ENCODE measurements around the gene NOM1.
A peak's percentile ranks its signal among the peaks of the same experiment; 100 is the strongest.

The NOM1 gene

DNA sequence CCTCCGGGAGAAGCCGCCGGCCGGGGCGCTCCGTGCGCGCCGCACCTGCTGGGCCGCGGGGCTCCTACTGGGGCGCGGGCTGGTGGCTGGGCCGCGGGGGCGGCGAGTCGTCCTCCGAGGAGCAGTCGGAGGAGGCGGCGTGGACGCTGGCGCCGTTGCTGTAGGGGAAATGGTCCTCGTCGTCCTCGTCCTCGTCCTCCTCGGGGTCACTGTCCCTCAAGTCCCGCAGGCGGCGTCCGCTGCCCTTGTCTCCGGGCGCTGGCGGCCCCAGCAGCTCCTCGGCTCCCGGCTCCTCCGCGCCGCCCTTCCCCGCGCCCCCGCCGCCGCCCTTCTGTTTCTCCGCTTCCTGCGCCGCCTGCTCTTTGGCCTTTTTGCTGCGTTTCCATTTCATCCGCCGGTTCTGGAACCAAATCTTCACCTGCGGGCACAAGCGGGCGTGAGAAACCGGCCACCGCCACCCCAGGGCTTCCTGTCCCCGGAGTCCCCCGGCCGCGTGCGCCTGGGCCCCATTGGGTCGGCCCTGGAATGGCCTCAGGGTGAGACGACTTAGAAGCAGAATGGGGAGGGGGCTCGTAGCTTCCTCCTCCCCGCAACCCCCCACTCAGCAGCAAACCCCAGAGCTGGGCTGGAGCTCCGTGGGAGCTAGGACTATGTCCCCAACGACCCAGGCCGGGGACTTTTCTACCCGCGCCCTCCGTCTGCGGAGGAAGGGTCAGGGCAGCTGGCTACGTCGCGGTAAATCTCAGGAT lies 56.1 kb downstream of the NOM1 start:
- DNase-seq, result no peak

DNA sequence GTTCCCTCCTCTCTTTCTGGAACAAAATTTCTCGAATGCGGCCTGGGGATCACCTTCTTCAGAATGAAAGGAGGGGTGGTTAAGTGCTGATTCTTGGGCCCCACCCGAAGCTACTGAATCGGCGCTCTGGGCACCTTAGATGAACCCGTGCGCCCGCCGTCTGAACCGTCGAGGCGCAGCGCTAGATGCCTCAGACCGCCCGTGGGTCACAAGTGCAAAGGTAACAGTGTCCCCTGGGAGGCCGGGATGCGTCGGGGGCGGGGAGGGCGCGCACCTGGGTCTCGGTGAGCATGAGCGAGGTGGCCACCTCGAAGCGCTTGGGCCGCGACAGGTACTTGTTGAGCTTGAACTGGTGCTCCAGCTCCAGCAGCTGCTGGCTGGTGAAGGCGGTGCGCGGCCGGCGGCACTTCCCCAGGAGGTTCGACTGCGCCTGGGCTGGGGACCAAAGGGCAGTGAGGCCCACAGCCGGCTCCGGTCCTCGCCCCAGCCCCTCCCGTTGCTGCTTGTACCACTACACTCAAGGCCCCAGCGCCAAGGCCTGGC lies 56.8 kb downstream of the NOM1 start:
- no peak for DNase-seq

DNA sequence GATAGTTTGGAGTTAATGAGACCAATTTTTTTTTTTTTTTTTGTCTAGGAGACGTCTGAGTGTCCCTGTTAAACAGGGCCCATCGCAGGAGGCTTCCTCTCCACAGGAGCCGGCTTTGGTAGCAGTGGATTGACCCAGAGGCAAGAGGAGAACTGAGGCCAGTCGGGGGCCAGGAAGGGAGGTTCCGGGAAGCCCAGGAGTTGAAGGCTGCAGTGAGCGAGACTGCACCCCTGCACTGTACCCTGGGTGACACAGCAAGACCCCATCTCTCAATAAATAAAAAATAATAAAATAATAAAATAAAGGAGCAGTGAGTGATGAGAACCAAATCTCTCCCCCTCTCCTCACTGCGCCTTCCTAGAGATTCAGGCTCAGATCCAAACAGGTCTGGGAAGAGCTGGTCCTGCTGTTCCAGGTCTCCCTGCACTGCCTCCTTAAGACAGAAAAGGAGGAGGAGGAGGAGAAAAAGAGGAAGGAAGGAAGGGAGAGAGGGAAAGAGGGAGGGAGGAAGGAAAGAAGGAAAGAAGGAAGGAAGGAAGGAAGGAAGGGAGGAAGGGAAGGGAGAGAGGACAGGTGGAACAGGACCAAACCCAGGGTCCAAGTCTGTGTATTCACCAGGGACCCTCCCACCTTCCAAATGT lies 57.4 kb downstream of the NOM1 start:
- DNase-seq, result no peak

DNA sequence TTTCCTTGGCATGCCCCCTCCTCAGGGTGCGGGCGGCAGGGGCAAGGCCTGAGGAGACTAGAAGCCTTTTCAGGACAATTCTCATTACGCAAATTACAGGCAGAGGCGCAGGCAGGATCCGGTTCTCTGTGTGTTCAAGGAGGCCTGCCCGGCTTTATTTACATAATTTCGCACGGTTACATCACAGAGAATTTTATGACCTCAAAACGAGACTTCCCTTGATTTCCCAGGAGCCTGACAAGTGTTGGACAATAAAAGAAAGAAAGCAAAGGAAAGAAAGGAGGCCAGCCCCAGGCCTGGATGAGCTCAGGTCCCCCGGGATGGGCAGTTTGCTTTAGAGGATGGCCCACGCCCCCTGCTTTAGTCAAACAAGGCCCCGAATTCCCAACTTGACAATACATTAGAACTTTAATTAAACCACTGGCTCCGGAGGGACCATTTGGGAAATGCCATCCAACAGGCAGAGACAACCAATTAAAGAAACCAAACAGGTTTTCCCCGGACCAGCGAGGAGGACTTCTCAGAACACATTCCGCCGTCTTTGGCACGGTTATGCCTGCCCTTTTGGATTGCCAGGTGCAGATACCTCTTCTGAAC lies 58.1 kb downstream of the NOM1 start:
- DNase-seq, result peak; percentile 22

DNA sequence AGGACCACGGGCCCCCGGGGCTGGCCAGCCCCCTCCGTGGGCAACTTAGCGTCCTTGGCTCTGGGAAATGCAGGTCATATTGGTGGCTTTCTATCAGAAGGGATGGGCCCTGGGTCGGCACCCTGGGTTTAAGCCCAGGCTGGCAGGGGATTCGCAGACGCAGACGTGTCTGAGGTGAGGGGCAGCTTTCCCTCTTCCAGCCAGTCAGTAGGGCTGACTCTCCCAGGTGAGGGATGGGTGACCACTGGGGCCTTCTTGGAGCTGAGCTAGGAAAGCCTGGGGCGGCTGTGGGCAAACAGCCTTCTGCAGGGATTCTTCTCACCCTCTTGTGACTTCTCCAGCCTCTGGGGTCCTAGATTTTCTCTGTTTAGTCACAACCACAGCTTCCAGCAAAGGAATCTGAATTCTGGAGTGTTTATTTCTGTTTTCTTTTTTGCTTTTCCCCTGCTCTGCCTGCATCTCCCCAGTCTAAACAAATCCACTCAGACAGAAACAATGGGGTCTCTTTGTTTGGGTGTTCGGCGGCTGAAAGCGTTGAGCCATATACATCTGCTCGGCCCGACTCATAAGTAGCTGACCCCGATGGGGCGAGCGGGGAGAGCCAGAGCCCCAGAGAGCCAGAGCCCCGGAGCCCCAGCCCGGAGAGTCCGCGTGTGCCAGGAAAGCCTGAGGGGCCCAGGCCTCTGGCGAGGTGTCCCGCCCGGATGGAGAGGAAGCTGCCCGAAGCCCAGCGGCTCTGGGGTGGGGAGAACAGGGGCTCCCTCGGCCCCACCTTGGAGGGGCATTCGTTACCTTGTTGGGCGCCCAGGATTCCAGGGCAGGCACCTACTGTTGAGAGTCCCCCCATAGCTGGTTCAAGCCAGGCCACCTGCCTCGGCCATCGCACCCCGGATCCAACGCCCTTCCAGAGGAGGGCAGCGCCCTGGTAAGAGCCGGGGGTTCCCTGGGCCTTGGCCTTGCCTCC lies 59.0 kb downstream of the NOM1 start:
- no peak for DNase-seq

DNA sequence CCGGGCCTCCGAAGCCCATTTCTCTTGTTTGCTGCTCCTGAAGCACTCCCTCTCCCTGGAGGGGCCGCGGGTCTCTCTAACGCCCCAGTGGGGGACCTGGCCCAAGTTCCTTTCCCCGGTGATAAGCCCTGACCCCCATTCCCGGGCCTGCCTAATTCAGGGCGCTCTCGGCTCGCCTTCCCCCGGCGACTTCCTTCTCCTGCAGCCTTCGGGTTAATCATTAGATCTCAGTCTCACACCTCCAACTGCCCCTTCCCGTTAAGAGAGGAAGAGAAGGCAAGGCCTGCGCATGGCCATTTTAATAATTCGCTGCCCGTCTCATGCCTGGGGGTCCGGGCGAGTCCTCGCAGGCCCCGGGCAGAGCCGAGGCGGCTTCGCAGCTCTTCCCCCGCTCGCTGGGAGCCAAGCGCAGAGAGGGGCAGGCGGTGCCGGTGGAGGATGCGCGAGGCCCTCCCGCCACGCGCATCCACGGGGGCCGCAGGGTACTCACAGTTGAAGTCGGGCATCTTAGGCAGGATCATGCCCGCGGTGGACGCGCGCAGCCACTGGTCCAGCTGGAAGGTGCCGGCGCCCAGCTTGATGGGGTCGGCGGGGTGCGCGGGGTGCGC lies 59.8 kb downstream of the NOM1 start:
- DNase-seq, result no peak

DNA sequence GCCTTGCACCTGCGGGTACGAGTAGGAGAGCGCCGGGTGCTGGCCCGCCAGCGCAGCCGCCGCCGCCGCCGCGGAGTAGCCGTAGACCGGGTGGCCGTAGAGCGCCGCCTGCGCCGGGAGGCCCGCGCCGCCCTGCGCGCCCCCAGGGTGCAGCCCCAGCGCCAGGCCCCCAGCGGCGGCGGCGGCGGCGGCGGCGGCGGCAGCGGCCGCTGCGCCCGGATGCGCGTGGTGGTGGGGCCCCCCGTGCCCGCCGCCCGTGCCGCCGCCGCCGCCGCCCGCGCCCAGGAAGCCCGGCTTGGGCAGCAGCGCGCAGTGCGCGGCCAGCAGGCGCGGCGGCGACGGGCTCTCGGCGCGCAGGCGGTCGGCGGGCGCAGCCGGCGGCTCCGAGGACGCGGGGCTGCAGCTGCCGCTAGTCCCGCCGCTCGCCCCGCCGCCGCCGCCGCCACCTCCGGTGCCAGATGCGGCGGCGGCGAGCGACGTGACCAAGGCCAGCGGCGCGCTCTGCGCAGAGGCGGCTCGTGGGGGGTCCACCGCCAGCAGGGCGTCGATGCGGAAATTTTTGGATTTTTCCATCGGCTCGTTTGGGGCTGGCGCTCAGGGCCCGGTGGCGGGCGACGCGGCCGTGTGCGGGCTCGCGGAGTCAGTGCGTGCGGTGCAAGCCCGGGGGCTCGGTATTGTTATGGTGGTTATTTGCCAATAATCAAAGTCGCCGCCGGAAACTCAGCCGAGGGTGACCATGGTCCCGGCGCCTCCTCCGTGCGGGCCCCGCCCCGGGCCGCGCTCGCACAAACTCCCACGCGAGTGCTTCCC lies 60.5 kb downstream of the NOM1 start:
- DNase-seq, result no peak

DNA sequence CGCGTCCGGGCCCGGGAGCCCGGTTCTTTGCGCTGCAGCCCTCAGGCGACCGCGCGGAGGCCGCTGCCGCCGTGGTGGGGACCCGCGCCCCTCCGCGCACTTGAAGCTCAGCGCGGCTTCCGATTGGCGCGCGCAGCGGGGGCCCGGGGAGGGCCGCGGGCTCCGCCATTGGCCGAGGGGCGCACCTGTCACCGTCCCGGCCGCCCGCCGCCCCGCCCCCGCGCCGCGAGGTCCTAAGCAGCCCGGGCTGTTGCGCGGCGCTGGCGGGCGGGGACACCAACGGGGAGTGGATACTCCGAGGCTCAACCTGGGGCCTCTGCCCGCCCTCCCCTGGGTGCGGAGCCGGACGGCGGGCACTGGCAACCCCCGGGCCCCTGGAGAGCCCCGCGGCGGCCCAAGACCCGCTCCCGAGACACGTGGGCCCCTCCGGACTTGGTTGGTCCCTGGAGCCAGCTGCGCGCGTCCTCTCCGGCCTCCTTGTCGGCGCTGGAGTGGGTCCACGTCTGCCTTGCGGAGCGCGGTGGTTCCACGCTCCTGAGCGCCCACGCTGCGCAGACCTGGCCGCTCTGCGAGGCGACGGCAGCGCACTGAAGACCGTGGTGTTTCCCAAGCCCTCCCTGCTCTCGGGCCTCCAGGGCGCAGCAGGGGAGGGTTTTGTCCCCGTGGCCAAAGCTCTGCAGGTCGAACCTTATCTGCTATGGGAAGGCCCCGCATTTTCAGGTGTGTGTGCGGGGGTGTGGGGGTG lies 61.2 kb downstream of the NOM1 start, which contains the start of gene MNX1:
MNX1 (minus strand) TSS at position 76 of the 745 bp plus-strand sequence. CDS start 313 bp downstream, outside the sequence.
- peak; percentile 71 for DNase-seq

DNA sequence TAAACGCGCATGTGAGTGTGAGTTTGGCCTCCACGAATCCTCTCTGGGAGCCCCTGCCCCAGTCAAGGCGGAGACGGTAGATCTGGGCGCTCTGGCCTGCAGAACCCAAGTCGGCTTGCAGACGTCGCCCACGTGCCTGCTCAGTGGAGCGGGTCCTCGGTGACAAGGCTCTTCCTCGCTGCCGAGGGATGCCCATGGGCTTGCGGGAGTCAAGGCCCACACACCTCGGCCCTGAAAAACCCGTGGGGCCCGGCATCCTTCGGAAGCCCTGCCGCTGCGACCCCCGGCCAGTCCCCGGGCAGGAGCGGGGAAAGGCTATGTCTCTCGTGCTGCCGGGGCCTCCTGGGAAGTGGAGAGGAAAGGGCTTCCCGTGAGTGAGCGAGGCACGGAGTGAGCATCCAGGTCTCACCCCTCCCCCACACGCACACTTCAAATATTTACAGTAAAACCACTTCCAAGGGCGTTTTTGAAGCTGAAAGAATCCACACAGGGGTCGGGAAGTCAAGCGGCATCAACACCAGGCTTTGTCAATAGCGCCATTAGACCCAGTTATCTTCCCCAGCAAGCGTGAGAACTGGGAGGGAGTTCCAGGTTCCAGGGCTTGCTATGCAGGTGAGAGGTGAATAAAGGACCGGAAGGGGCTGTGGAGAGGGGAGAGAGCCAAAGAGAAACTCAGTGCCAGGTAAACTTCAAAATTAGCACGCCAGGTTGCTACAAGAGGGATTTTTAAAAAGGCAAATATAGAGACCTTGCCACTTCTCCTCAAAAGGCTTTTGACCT lies 62.0 kb downstream of the NOM1 start:
- DNase-seq, result peak; percentile 84

DNA sequence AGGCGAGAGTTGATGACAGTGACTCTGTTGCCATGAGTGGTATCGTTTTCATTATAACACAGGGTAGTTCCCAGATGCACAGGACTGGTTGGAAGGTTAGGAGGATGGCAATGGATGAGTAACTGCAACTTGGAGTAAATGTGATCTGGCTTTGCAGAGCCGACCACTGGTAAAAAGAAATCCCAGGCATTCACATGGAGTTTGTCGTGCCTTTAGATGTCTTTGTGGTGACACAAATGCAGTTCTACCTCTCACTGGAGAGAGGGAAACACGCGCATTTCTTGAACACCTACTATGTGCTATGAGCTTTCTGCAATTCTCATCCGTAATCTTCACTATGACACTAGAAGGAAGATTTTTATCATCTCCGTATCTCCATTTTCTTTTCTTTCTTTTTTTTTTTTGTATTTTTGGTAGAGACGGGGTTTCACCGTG lies 62.6 kb downstream of the NOM1 start:
- no peak for DNase-seq

DNA sequence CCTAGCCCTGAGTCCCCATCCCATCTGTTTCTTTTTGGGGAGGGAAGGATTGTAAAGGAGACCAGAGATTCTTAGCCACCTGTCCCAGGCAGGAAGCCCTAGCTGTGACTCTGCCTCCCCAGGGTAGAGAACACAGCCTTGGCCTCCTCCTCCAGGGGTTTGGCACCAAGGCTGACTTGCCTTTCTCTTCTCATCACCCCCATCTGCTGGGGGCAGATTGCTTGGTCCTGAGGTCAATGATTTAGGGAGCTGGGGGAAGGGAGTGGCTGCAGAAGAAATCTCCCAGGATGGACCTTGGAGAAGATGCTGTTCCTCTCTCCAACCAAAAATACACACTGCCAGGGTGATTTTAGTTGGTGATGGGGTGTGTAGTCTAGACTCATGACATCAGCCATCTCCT lies 63.6 kb downstream of the NOM1 start:
- no peak for DNase-seq

DNA sequence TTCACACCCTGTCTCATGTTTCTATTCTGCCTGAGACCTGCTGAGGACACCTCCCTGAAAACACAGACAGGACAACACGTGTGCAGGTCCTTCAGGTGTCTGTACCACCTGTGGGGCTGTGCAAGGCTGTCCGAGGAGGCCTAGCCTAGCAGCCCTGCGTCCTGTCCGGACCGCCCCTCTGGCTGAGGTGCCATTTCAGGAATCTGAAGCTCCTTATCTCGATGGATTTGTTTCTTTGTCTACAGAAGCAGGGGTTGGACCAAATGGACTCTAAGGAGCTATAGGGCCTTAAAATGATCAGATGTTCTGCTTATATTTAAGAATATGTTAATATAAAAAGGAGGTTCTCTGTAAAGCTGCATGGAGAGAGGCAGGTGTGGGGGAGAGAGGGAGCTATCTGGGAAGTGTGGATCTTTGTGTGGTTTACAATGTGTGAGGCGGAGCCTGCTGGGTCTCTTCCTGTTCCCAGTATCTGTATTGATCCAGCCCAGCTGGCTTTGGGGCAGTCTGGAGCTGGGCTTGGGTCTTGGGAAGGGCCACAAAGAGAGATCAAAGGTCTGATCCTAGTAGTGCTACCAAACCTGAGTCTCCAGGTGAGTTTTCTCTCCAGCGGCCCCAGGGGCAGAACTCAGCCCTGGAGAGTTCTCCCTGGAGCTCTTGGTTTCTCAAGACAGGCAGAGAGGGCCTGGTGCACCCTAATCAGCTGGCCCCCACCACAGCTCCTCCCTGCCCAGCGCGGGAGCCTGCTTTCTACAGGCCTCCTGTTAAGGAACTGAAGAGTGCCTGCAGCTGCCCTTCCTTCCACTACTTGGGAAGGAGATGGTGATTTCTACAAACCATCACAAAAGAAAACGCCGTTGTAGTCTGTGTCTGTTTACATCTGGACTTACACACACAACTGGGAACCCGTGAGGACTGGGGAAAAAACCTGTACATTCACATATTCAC lies 64.4 kb downstream of the NOM1 start:
- peak; percentile 75 for DNase-seq

DNA sequence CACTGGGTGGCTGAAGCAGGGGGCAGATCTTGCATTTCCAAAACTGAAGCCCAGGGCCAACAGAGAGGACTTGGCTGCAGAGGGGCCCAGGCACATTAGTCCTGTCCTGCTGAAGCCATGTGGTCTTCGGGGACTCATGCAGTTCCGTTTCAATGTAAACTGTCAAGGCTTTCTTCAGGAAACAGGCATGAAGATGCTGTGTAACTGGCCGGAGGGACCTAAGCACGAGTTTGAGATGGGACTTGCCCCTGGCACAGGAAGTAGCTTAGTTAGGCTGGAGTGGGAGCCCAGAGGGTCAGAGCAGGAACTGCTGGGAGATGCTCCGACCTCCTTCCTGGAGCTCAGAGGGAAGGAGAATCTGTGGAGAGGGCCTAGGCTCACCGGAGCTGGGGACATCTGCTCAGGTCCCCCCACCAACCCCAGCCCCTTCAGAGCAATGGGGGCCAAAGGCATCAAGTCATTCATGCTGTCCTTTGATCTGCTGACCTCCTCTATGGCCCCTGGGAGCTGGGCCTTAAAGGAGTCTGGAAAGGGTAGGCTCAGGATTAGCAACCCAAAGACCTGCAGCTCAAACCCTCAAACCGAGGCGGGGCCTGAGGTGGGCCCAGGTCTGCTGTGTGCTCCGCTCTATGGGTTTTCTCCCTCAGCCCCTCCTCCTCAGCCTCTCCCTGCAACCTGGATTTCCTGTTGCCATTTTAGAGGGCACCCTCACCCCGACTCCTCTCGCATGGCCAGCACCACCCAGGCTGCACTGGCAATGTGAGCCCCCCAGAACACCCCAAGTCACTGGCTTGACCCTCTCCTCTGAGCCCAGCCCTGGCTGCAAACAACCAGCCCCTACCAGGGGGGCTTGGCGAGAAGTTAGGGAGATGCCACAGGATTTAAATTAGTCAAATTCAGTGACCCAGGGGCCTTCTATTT lies 65.4 kb downstream of the NOM1 start:
- no peak for DNase-seq

DNA sequence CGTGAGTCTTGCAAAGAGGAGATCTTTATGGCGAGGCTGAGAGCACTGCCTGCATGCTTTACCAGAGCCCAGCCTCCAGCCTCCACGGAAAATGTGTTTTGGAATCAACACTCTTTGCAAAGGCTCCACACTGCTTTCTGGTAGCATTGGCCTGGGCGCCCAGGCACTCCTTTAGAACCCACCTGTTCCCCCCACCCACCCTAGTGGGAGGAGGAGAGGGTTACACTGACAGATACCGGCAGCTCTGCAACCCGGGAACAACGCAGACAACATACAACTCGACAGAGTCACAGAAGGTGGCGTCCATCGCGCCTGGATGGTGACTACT lies 66.5 kb downstream of the NOM1 start:
- DNase-seq, result no peak

DNA sequence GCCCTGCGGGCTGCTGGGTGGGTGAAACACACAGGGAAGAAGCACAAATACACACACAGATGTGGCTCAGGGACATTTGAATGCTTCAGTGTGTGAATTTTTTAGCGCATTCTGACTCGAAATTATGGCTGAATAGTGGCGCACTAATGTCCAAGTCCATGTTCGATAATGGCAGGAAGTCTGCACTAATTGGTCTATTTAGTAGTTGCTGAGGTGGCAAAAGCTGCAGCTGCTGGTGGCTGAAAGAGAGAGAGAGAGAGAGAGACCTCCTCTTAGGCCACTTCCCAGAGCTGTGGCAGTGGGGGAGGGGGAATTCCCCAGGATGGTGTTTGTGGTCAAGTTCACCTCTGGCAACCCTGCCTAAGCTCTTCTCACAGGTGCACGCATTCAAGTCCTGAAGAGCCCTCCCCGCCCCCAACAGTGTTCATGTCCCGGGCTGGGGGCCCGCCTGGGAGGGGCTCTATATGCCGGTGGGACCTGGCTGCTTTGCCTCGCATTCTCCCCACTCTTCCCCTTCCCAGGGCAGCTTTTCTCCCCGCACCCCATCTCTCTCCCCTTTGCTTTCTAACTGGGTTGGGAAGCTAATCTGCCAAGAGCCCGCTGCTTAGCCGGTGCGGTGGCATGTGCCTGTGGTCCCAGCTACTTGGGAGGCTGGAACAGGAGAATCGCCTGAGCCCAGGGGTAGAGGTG lies 67.0 kb downstream of the NOM1 start:
- DNase-seq, result peak; percentile 87

DNA sequence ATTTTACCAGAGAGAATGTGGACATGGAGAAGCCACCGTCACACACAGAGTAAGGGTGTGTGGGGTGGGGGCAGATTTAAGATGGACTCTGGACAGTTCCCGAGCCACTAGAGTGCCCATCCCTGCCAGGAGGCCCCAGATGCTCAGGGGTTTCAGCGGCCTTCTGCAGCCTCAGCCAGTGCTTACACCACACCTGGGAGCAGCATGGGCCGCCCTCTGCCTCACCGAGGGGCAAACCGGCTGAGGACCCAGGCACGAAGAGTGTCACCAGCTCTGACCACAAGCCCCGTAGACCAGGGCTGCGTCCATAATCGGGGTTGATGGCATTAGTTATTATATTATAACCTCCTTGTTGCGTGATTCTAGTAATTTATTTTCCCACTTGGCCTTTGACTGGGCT lies 67.6 kb downstream of the NOM1 start:
- DNase-seq, result no peak

Data from NCI-H510A treated with DMSO at 0.1 percent for 48 hours (cell line).